Caki2 (cell line): ENCODE results near the gene ADK. TPM values are rescaled to one million over a fixed set of nuclear protein-coding genes. Genes with fewer than 3 reads are reported as not detected.

ENCODE experiments used
- DNase-seq: peaks from one replicate; pipeline ENCODE4 v3.0.0-alpha.2; 2015; ENCODE audit warnings: low read depth
- in situ Hi-C: cut with HindIII; loops from 2 replicates; pipeline ENCODE4 v1.10.0; 2016; ENCODE audit warnings: low sequenced_read_pairs, low pct_unique_long_range_greater_than_20kb, mixed read lengths
- total RNA-seq: library from RNA; depleted of rRNA; stranded (reverse); fragments of >200 nt; shearing (Covaris generic); gene quantifications from 2 replicates; pipeline ENCODE4 v1.2.3, GENCODE V29; 2014; ENCODE audit warnings: low replicate concordance

ADK gene
- total RNA-seq, 1 experiment from 2014 or later: 26.5 TPM

DNA sequence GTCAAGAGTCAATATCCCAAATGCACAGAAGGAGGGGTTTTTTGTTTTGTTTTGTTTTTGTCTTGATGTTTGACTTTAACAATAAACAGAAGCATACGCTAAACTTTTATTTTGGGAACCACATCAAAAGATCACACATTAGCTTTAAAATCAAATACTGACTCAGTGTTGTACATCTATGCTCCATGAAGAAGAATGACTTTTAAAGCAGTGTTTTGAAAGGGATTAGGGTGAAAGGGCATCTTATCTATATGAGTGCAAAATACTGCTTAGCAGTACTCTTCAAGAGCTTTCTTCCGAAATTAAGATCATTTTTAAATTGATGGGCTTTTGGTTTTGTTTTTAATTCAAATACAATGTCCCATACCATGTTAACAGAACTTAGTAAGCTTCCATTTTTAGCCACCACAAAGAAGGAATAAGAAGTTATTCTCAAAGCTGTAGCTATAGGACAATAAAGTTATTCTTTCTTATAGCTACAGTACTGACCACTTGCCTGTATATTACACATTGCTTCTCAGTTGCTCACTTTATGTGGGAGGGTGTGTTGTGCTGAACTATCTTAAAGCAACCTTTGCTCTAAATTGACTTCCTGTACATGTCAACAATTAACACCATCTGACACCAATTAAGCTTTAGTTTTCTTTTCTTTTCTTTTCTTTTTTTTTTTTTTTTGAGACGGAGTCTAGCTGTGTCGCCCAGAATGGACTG, 531.1 kb downstream of the ADK start:
- in situ Hi-C loops: no loop called here
- DNase-seq: no peak

DNA sequence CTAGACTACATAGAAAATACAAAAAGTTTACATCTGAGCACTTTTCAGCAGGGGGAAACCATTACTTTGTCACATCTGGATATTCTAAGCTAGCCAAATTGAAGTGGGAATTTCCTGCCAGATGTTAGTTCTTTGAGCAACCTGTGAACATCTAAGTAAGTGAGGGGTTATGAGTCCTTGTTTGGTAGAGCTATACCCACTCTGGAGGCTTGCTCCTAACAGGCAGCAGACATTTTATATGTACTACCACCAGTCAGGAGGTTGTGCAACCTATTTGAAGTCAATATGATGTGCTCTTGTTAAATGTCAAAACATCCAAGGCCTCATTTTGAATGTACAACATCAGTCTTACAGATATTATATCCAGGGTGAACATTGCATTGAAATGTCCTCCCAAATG, 532.0 kb downstream of the ADK start:
- no peak for DNase-seq
- in situ Hi-C loops: no loop called here

GRCh38 chr10:74683621-74684364, 532.8 kb downstream of the ADK start:
- DNase-seq: no peak
- in situ Hi-C loops: no loop called here

GRCh38 chr10:74684462-74684861, 533.4 kb downstream of the ADK start:
- no peak for DNase-seq
- in situ Hi-C loops: no loop called here

- no peak for DNase-seq
- in situ Hi-C loops: no loop called here
Measured at GRCh38 chr10:74685564-74685963, 534.5 kb downstream of the ADK start.

- no peak for DNase-seq
- in situ Hi-C loops: no loop called here
Measured at GRCh38 chr10:74690393-74690792, 539.4 kb downstream of the ADK start.

- in situ Hi-C loops: no loop called here
- no peak for DNase-seq
Measured at GRCh38 chr10:74691164-74691563, 540.1 kb downstream of the ADK start.

DNA sequence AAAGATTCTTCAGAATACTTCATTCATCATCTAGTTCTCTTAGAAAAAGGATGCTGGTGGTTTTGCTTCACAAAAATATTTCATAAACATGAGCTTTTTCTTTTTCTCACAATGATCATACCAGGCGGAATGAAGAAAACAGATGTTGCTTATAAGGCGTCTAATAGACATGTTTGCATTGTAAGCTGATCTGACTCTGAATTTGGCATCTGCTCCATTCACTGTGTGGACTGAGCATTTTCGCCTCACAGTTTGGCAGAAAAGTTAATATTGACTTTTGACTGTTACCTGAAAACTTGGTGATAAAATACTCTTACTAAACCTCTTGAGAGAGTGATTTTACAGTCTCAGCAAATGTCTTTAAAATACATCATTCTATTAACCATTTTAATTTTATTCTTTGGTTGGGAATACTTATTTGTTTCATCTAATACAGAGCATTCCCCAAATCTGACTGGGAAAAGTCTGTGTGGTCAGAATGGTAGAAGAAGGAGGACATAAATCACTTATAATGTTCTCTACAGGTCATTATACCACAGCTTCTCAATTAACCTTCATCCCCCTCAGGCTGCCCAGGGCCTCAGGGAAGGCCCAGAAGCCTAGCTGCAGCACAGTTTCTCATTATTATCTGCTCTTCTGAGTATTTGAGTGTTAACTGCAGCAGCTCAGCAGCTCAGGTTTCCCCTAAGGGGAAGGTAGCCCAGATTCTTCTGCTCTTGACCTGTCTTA, 553.8 kb downstream of the ADK start:
- in situ Hi-C loops: no loop called here

GRCh38 chr10:74705358-74705980, 554.4 kb downstream of the ADK start:
- DNase-seq: no peak
- in situ Hi-C loops: no loop called here

More for the DNA sequence above, 553.8 kb downstream of the ADK start:
- DNase-seq: no peak

DNA sequence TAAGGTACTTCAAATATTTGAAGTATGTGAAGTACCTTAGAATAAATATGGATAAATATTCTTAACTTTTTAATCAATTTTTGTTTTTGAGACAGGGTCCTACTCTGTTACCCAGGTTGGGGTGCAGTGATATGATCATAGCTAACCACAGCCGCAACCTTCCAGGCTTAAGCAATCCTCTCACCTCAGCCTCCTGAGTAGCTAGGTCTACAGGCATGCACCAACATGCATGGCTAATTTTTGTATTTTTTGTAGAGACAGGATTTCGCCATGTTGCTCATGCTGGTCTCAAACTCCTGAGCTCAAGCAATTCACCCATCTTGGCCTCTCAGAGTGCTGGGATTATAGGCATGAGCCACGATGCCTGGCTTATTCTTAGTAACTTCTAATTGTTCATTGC, 555.9 kb downstream of the ADK start:
- in situ Hi-C loops: no loop called here
- no peak for DNase-seq

- DNase-seq: no peak
- in situ Hi-C loops: no loop called here
Measured at GRCh38 chr10:74708246-74708645, 557.2 kb downstream of the ADK start.

DNA sequence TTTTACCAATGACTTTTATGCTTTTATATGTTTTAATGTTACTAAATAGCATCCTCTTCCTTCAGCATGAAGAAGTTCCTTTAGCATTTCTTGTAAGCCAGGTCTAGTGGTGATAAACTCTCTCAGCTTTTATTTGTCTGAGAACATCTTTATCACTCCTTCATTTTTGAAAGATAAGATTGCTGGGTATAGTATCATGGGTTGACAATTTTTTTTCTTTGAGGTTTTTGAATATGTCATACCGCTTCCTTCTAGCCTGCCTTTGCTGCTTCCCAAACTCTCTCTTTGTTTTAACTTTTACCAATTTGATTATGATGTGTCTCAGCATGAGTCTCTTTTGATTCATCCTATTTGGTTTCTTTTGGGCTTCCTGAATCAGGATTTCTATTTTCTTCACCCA, 567.2 kb downstream of the ADK start:
- no peak for DNase-seq
- in situ Hi-C loops: no loop called here

GRCh38 chr10:74728225-74728624, 577.2 kb downstream of the ADK start:
- no peak for DNase-seq
- in situ Hi-C loops: no loop called here

GRCh38 chr10:74730246-74730645, 579.2 kb downstream of the ADK start:
- no peak for DNase-seq
- in situ Hi-C loops: no loop called here

- DNase-seq: no peak
- in situ Hi-C loops: no loop called here
Measured at GRCh38 chr10:74733612-74734011, 582.6 kb downstream of the ADK start.

- no peak for DNase-seq
- in situ Hi-C loops: no loop called here
Measured at GRCh38 chr10:74736029-74736428, 585.0 kb downstream of the ADK start.

GRCh38 chr10:74738052-74738451, 587.0 kb downstream of the ADK start:
- in situ Hi-C loops: no loop called here
- DNase-seq: no peak

DNA sequence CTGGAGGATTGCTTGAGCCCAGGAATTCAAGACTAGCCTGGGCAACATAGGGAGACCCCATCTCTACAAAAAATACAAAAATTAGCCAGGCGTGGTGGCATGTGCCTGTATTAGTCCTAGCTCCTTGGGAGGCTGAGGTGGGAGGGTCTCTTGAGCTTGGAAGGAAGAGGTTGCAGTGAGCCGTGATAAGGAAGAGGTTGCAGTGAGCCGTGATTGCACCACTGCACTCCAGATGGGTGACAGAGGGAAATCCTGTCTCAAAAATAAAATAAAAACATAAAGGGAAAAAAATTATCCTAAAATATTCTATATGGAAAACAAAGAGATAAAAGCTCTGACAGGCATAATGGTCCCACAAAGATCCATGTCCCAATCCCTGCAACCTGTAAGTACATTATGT, 587.5 kb downstream of the ADK start:
- in situ Hi-C loops: no loop called here
- DNase-seq: no peak
